ENCODE measurements around the gene THAP10.
A peak's percentile ranks its signal among the peaks of the same experiment; 100 is the strongest.
"Not testable (repeated sequence)": the region's sequence is repeated elsewhere in the genome, so short reads cannot be mapped to it uniquely, and the experiment has no call there.

The THAP10 gene

GRCh38 chr15:70867911-70868467 is 24.2 kb downstream of the THAP10 start:
- Mint-ChIP-seq H3K4me3 (no peak overlapping the region), H3K36me3 (ENCODE audit: low read depth) (no peaks in the 10 kb centered on the region), H3K9me3 (no peaks in the 10 kb centered on the region), H3K27me3 (peaks cover 11% of the 10 kb centered on the region), H3K4me1 (ENCODE audit: low read depth) (no peaks in the 10 kb centered on the region), H3K27ac (no peak overlapping the region)

DNA sequence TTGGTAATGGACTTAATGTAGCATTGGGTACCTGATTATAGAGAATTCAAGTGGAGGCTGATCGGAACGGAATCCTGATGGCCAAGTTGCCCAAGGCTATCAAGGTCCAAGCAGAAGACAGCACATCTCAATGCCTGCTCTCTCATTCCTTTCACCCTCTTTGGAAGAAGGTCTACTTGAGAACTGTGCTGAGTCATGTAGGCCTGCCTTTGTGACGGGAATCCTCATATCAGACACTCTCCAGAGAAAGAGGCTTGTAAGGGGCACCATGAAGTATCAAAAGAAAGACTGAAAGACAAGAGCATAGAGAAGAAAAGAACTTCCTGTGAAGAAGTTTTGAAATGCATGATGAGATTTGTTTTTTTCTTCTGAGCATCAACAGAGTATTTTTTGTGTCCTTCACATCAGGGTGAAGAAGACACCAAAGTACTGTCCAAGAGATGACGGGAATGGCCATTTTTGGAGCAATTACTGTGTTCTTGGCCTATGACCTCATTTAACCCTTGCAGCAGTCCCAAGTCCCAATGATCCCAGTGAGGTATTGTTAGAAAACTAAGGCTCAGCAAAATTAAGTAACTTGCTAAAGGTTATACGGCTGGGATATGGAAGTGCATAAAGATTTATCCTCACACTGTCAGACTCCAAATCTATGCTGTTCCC is 25.1 kb downstream of the THAP10 start:
- Mint-ChIP-seq H3K4me1 (ENCODE audit: low read depth) (no peaks in the 10 kb centered on the region), H3K27ac (no peak overlapping the region), H3K36me3 (ENCODE audit: low read depth) (no peaks in the 10 kb centered on the region), H3K27me3 (peaks cover 11% of the 10 kb centered on the region), H3K4me3 (no peak overlapping the region), H3K9me3 (no peaks in the 10 kb centered on the region)

DNA sequence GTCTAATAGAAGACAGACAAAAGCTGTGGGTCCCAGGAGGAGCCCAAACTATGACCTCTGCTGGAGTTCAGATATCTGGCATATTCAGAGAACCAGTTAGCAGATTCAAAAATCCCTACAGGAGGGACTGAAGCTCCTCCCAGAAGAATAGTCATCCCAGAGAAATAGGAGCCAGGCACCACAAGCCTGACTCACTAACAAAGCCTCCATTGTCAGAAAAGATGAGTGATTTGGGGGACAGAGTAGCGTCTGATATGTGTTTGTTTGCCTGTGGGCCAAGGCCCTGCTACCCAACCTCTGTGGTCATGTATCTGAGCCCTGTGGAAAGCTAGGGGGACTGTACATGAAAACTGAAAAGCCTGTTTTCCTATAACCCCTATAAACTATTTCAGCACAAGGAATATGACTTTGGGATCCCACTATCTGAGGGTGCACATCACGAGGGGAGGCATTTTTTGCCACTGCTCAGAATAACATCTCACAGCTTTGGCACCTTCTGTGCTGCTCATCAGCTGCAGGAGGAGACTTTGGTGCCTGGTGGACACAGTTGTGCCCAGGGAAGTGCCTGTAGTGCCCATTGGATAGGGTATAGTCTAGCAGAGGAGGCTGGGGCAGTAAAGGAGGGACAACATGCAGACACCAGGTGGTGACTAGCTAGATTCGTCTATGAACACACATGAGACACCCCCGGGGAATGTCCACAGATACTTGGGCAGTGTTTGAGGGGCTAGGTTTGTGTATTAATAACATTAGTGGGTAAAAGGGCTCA is 28.6 kb downstream of the THAP10 start:
- H3K27me3 Mint-ChIP-seq: peaks cover 23% of the 10 kb centered on the region
- no peaks in the 10 kb centered on the region for H3K4me1 Mint-ChIP-seq (ENCODE audit: low read depth)
- H3K9me3 Mint-ChIP-seq: no peaks in the 10 kb centered on the region
- no peak overlapping the region for H3K27ac Mint-ChIP-seq
- no peak overlapping the region for H3K4me3 Mint-ChIP-seq
- H3K36me3 Mint-ChIP-seq (ENCODE audit: low read depth): no peaks in the 10 kb centered on the region

DNA sequence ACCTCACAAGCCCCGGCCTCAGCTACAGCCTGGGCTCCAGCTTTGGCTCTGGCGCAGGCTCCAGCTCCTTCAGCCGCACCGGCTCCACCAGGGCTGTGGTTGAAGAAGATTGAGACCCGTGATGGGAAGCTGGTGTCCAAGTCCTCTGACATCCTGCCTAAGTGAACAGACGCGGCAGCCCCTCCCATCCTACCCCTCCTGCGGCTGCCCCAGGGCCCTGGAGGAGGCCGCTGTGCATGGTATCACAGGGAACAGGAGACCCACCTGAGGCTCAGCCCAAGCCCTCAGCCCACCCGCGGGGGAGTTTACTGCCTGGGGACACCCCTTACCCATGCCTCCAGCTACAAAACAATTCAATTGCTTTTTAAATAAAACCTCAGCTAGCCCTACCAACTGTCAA is 32.2 kb downstream of the THAP10 start:
- no peaks in the 10 kb centered on the region for H3K4me1 Mint-ChIP-seq (ENCODE audit: low read depth)
- H3K27me3 Mint-ChIP-seq: peaks cover 31% of the 10 kb centered on the region
- H3K4me3 Mint-ChIP-seq: no peak overlapping the region
- no peaks in the 10 kb centered on the region for H3K9me3 Mint-ChIP-seq
- no peaks in the 10 kb centered on the region for H3K36me3 Mint-ChIP-seq (ENCODE audit: low read depth)
- no peak overlapping the region for H3K27ac Mint-ChIP-seq

- Mint-ChIP-seq H3K4me1 (ENCODE audit: low read depth) (peaks cover 4% of the 10 kb centered on the region), H3K36me3 (ENCODE audit: low read depth) (no peaks in the 10 kb centered on the region), H3K27me3 (peaks cover 36% of the 10 kb centered on the region), H3K27ac (no peak overlapping the region), H3K9me3 (no peaks in the 10 kb centered on the region), H3K4me3 (no peak overlapping the region)
Observed at GRCh38 chr15:70859322-70859908, 32.8 kb downstream of the THAP10 start.

- H3K4me1 Mint-ChIP-seq (ENCODE audit: low read depth); H3K36me3 Mint-ChIP-seq (ENCODE audit: low read depth); H3K4me3 Mint-ChIP-seq; H3K27ac Mint-ChIP-seq; H3K9me3 Mint-ChIP-seq: not testable (repeated sequence)
- peaks cover 39% of the 10 kb centered on the region for H3K27me3 Mint-ChIP-seq
Observed at GRCh38 chr15:70858614-70859321, 33.5 kb downstream of the THAP10 start.

DNA sequence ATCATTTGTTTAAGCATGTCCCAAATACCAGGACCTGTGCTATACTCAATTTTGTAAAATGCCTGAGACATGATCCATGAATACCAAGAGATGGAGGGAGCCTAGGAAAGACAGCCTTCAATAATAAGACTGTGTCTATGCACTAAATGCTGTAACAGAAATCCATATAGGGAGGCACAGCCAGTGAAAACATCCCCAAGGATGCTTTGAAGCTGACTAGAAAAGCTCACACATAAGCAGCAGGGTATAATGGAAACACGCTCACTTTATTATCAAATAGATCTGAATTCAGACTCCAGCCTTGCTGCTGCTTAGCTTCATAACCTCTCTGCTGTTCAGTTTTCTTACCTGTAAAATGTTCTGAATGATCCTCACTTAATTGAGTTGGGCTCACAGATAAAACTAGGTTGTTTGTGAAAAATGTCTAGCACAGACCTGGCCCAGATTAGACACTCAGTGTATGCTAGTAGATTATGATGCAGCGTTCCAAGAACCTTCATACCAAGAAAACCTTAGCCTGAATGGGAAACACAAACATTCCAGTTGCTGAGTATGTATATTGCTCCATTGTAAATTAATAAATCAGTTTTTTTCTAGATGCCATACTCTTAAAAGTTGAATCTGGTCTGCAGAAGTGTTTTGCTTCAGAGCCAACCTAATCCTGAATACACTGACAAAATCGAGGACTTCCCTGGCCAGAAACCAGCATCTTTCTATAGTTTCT is 34.5 kb downstream of the THAP10 start:
- Mint-ChIP-seq H3K4me3 (no peak overlapping the region), H3K27me3 (peaks cover 45% of the 10 kb centered on the region), H3K36me3 (ENCODE audit: low read depth) (no peaks in the 10 kb centered on the region), H3K27ac (no peak overlapping the region), H3K4me1 (ENCODE audit: low read depth) (peaks cover 6% of the 10 kb centered on the region), H3K9me3 (no peaks in the 10 kb centered on the region)

DNA sequence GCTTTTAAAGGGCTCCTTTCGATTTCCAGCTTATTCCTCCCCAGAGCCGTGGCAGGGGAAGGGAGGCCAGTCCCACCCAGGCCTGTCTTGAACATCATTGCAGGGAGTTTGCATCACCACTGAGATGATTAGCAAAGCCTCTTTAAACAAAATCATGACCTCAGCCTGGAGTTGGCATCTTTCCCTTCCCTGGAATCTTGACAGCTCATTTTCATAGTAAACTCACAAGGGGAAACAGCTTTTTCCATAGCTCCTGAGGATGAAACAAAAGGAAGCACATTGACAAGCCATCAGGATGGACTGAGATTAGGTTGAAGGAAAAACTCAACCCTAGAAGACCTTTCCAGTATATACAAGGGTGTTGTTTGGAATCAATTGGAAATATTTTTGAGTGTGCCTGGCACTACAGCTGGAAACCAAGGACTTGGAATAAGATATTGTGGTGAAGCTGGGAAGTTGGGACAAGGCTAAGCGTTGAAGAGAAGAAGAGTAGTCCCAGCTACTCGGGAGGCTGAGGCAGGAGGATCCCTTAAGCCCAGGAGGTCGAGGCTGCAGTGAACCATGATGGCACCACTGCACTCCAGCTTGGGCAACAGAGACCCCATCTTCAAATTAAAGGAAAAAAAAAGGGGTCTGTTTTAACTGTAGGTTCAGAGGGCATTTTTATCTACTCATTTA is 35.2 kb downstream of the THAP10 start:
- no peak overlapping the region for H3K27ac Mint-ChIP-seq

DNA sequence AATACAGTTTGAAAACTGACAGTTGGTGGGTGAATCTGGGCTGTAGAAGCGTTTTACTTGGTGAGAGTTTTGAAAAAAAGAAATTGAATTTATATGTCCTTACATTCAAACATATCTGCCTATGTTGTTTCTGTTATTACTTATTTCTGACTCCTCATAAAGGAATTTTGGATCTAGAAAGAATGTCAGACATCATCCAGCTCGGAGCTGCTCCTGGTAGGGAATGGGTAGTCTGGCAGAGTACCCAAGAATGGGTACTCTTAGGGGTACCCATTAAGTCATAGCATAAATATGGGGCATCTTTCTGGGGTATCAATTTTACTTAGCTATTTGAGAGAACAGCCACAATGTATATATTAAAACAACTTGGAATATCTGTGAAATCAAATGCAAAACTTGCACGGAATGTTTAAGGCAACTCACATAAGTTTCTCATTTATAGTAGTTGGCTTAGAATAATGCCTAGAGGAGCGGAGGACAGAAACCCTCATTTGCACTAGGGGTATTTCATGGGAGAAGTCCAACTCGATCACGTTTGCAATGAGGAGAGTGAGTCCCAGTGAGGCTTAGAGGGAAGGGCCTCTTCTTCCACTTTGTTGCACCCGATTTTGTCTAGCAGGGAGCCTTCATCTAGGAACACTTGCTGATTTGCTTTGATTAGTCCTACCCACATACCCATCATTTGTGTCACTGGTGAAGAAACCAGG is 35.9 kb downstream of the THAP10 start:
- H3K27ac Mint-ChIP-seq: no peak overlapping the region
- no peaks in the 10 kb centered on the region for H3K9me3 Mint-ChIP-seq
- peaks cover 6% of the 10 kb centered on the region for H3K4me1 Mint-ChIP-seq (ENCODE audit: low read depth)
- no peaks in the 10 kb centered on the region for H3K36me3 Mint-ChIP-seq (ENCODE audit: low read depth)
- no peak overlapping the region for H3K4me3 Mint-ChIP-seq
- H3K27me3 Mint-ChIP-seq: peaks cover 56% of the 10 kb centered on the region

More for the DNA sequence above, 35.2 kb downstream of the THAP10 start:
- peaks cover 52% of the 10 kb centered on the region for H3K27me3 Mint-ChIP-seq
- H3K4me3 Mint-ChIP-seq: no peak overlapping the region
- no peaks in the 10 kb centered on the region for H3K36me3 Mint-ChIP-seq (ENCODE audit: low read depth)
- H3K4me1 Mint-ChIP-seq (ENCODE audit: low read depth): peaks cover 6% of the 10 kb centered on the region
- no peaks in the 10 kb centered on the region for H3K9me3 Mint-ChIP-seq

DNA sequence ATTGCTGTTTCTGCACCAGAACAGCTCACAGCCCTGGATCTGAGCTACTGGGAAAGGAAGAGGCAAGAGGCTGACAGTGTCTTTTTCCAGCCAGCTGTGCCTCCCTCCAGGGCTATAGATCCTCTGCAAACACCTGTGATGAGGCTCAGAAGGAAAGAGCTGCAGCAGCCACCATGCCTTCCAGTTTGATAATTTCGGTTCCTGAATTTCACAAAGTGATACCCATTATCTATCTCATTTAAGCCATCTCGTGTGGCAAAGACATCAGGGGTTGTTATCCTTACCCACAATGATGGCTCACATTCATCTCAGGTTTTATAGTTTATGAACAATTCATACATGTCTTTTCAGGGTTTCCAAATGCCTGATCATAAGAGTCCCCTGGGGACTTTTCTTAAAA is 36.5 kb downstream of the THAP10 start:
- Mint-ChIP-seq H3K4me3 (no peak overlapping the region), H3K9me3 (no peaks in the 10 kb centered on the region), H3K27ac (no peak overlapping the region), H3K36me3 (ENCODE audit: low read depth) (no peaks in the 10 kb centered on the region), H3K27me3 (peaks cover 57% of the 10 kb centered on the region), H3K4me1 (ENCODE audit: low read depth) (peaks cover 6% of the 10 kb centered on the region)

GRCh38 chr15:70854666-70854976 is 37.6 kb downstream of the THAP10 start:
- Mint-ChIP-seq H3K27me3 (peaks cover 64% of the 10 kb centered on the region), H3K9me3 (no peaks in the 10 kb centered on the region), H3K4me1 (ENCODE audit: low read depth) (peaks cover 6% of the 10 kb centered on the region), H3K27ac (no peak overlapping the region), H3K4me3 (peak overlapping the region; percentile 80), H3K36me3 (ENCODE audit: low read depth) (no peaks in the 10 kb centered on the region)

DNA sequence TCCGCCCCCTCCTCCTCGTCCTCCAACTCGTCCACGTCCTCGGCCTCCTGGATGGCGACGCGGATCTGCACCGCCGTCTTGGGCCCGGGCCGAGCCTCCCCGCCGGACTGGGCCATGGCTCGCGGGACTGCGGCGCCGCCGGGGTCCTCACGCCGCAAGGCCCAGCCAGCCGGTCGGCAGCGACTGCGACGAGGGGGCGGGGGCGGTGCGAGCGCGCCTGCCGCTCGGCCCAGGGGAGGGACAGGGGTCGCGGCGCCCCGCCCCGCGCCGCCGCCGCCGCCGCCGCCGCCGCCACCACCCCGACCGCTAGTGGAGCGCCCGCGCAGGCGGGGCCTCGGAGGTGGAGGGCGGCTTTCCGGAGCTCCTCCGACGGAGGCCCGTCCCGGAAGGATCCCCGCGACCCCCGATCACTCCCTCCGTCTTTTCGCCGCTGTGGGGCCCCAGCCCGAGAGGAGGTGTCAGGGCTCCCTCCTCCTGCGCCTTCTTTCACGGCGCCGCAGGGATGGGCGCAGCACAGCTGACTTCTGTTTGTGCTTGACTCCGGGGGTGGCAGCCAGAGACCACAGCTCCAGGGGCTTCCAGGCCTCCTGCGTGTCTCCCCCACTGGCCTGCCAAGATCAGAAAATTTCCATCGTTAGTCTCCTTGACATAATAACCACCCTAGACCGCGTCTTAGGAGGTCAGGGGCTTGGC is 38.1 kb downstream of the THAP10 start, which contains the start of gene LARP6:
Gene LARP6, minus strand, starts transcription at position 185 of the 693 bp plus-strand sequence. Its CDS starts 69 bp downstream, at position 116.
- no peaks in the 10 kb centered on the region for H3K36me3 Mint-ChIP-seq (ENCODE audit: low read depth)
- H3K4me3 Mint-ChIP-seq: peak within 1 kb of the TSS; percentile 80
- peaks cover 66% of the 10 kb centered on the region for H3K27me3 Mint-ChIP-seq
- H3K27ac Mint-ChIP-seq: no peak within 1 kb of the TSS
- no peaks in the 10 kb centered on the region for H3K9me3 Mint-ChIP-seq
- H3K4me1 Mint-ChIP-seq (ENCODE audit: low read depth): peaks cover 6% of the 10 kb centered on the region

Measured in stimulated activated naive CD8-positive, alpha-beta T cell treated with anti-CD3 and anti-CD28 coated beads, Interleukin-15, Interleukin-2, amounts not matched to agents 100 ng/mL and 50 ng/mL, for 24 hours (primary cell).